ENCODE measurements around the gene GNG3.

DNA sequence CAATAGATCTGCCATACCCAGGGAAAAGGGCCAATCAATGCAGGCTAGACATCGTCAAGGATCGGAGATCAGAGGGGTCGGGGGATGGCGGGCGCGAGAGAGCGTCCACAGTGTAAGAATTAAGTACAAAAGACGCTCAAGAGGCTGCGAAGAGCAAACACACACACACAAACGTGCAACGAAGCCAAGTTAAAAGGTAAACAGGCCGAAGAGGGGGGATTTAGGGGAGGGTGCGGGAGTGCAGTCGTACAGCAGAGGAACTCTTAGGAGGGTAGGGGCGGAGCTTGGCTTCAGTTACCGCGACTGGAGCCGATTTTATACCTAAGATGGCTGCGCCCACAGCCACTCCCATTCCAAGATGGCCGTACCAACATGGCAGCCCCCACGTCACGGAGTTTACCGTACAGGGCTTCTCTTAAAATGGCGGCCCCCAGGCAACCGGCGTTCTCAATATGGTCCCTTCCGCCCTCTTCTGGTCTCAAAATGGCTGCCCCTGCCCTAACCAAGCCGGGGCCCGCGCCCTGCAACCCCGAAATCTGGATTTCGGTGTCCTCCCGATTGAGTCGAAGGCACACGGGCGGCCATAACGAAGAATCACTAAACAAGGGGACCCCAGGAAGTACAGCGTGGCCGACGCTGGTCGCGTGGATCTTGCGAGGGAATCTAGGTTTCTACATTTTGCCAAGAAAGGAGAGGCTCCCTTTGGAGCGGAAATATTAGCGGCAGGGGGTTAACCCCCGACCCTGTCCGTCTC, 1.9 kb downstream of the GNG3 start:
- TF ChIP-seq, protein P1, sequence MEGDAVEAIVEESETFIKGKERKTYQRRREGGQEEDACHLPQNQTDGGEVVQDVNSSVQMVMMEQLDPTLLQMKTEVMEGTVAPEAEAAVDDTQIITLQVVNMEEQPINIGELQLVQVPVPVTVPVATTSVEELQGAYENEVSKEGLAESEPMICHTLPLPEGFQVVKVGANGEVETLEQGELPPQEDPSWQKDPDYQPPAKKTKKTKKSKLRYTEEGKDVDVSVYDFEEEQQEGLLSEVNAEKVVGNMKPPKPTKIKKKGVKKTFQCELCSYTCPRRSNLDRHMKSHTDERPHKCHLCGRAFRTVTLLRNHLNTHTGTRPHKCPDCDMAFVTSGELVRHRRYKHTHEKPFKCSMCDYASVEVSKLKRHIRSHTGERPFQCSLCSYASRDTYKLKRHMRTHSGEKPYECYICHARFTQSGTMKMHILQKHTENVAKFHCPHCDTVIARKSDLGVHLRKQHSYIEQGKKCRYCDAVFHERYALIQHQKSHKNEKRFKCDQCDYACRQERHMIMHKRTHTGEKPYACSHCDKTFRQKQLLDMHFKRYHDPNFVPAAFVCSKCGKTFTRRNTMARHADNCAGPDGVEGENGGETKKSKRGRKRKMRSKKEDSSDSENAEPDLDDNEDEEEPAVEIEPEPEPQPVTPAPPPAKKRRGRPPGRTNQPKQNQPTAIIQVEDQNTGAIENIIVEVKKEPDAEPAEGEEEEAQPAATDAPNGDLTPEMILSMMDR (IDR thresholded peaks at IDR 0.05), result peak in 1 of 2 donors; percentile 7
- peak in 1 of 2 donors; percentile 68 for TF ChIP-seq POLR2A (IDR thresholded peaks at IDR 0.05)

Measured in suprapubic skin (tissue), 3 donors.